BJ (cell line): Measurements from ENCODE around the gene ASPN. TPM values are rescaled to one million over a fixed set of nuclear protein-coding genes. Genes with fewer than 3 reads are reported as not detected.

Experiments
- CTCF ChIA-PET: fragments of 350-600 bp; formaldehyde crosslinking; extraction: SDS; loops from one replicate; lab custom pipeline; 2021; ENCODE audit warnings: antibody characterized with exemption, inconsistent platforms; lab: Yijun Ruan, JAX
- POLR2A ChIA-PET: fragments of 300-600 bp; sonication (Branson Sonifier 250); formaldehyde crosslinking; extraction: SDS; loops from one replicate; lab custom pipeline; 2021; ENCODE audit warnings: antibody characterized with exemption; lab: Charles Lee
- DNase-seq: peaks from one replicate; pipeline ENCODE4 v3.0.0-alpha.2; 2011; ENCODE audit warnings: low read depth
- H3K27me3 ChIP-seq: 2 replicates; pipeline ENCODE4 v1.6.0; 2011; ENCODE audit warnings: low read length; ENCODE audit not compliant: control insufficient read depth, insufficient read depth
- H3K36me3 ChIP-seq: 2 replicates; pipeline ENCODE4 v1.5.1; 2011; ENCODE audit warnings: low read length; ENCODE audit not compliant: control insufficient read depth, insufficient read depth
- H3K4me3 ChIP-seq: 2 replicates; pipeline ENCODE4 v1.5.1; 2011; ENCODE audit warnings: low read depth, mild to moderate bottlenecking, control low read depth, low read length
- polyA plus RNA-seq: library from polyadenylated mRNA; depleted of rRNA; stranded (reverse); fragments of >200 nt; gene quantifications from 2 replicates; pipeline ENCODE4 v1.2.3, GENCODE V29; 2011
- TF ChIP-seq, protein P1 (sequence below): IDR thresholded peaks from 2 replicates; pipeline ENCODE4 v1.5.1; 2011; ENCODE audit warnings: low read depth, mild to moderate bottlenecking, control low read depth, inconsistent platforms, low read length, moderate library complexity; ENCODE audit not compliant: insufficient read depth

ASPN gene
- polyA plus RNA-seq, 1 experiment = 3.4 TPM

DNA sequence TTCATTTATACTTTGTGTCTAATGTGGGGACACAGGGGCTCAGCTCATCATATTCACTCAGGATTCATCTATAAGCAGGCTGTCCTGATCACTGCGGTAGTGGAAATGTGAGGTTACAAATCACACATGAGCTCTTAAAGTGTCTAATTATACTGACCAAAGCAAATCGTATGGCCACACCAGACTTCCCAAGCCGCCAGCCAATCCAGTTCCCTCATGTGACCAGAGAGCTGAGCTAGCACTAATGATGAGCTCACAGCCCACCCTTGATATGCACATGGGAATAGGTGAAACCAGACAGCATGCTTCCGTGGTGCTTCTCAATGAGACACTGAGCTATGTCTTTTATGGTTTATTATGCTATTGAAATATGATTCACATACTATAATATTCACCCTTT, 35.9 kb upstream of the ASPN start:
- no peak overlapping the region for H3K4me3 ChIP-seq
- H3K36me3 ChIP-seq = no peaks in the 10 kb centered on the region
- ChIA-PET CTCF (interaction anchor here (1.2 to 1.8 kb wide), 3 partner anchors 10 to 116 kb away, joined by 3 to 4 read pairs (median 3); no protein-coding TSS in a partner anchor), POLR2A (no interaction called here)
- DNase-seq = no peak
- TF ChIP-seq, protein P1, sequence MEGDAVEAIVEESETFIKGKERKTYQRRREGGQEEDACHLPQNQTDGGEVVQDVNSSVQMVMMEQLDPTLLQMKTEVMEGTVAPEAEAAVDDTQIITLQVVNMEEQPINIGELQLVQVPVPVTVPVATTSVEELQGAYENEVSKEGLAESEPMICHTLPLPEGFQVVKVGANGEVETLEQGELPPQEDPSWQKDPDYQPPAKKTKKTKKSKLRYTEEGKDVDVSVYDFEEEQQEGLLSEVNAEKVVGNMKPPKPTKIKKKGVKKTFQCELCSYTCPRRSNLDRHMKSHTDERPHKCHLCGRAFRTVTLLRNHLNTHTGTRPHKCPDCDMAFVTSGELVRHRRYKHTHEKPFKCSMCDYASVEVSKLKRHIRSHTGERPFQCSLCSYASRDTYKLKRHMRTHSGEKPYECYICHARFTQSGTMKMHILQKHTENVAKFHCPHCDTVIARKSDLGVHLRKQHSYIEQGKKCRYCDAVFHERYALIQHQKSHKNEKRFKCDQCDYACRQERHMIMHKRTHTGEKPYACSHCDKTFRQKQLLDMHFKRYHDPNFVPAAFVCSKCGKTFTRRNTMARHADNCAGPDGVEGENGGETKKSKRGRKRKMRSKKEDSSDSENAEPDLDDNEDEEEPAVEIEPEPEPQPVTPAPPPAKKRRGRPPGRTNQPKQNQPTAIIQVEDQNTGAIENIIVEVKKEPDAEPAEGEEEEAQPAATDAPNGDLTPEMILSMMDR = no peak
- H3K27me3 ChIP-seq = no peaks in the 10 kb centered on the region

DNA sequence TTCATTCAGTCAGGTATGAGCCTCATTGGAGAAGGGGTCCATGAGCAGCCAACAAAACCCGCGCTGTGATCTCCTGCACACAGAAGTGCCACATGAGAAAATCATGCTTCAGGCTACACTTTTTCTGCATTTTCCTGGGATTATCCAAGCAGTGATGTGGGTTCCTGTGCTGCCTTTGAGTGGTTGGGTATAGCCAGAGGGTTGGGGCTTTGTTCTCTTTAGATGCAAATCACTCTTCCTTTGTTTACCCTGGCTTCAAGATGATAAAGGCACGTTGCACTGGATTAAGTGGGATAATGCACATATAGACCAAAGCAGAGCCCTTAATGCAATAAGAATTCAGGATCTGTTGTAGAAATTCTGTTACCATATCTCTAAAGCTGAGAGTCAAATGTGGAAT, 34.7 kb upstream of the ASPN start:
- no peaks in the 10 kb centered on the region for H3K27me3 ChIP-seq
- TF ChIP-seq, protein P1 = no peak
- ChIA-PET CTCF (interaction anchor here (1.8 kb wide), 1 partner anchor 9 kb away, joined by 5 read pairs; no protein-coding TSS in a partner anchor), POLR2A (no interaction called here)
- DNase-seq = no peak
- H3K4me3 ChIP-seq = no peak overlapping the region
- no peaks in the 10 kb centered on the region for H3K36me3 ChIP-seq

DNA sequence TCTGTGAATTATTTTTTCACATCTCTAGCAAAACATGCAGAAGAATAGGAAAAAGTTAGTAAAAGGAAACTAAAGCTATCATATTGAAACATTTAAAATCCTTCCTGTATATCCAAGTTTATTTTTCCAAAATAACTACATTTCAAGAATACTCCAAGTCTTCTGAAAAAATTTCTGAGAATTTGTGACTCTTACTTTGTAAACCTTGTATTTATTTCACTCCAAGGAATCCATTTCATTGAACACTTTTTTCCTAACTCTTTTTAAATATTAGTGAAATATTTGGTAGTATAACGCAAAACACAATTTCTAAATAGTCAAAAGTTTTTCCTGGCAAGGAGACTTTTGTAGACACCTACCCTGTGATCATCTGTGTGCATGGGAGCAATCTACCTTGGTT, 34.2 kb upstream of the ASPN start:
- Histone ChIP-seq H3K27me3 (no peaks in the 10 kb centered on the region), H3K36me3 (no peaks in the 10 kb centered on the region), H3K4me3 (no peak overlapping the region)
- ChIA-PET POLR2A (no interaction called here), CTCF (interaction anchor here (1.8 kb wide), 1 partner anchor 10 kb away, joined by 5 read pairs; no protein-coding TSS in a partner anchor)
- TF ChIP-seq, protein P1 = no peak
- DNase-seq = no peak

DNA sequence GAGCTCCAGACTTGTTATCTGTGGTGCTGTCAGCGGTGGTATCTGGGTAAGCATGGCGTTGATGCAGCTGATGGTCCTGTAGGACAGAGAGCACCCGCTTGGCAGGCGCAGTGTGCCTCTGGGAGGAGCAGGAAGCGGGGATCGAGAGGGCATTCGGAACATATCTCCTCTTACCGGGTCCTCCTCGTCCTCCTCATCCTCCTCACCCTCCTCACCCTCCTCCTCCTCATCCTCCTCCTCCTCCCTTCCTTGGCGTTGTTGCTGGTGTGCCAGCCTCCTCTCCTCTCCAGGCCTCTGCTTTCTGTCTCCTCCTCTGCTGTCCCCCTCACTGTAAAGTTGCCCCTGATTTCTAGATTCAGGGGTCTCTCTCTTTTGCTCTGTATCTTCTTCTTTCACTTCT, 32.3 kb upstream of the ASPN start:
- POLR2A ChIA-PET = no interaction called here

DNA sequence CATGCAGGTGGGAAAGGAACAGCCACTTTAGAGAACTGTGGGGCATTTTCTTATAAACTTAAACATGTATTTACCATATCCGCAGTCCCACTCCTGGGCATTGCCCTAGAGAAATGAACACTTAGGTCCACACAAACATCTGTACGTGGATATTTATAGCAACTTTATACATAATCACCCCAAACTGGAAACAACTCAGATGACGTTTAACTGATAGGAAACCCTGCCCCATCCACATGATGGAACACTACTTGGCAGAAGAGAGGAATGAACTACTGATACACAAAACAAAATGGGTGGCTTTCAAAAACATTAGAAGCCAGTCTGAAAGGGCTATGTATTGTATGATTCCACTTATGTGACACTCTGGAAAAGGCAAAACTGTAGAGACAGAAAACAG, 31.0 kb upstream of the ASPN start:
- CTCF ChIA-PET = interaction anchor here (0.7 kb wide), 1 partner anchor 98 kb away, joined by 3 read pairs; no protein-coding TSS in a partner anchor
- Histone ChIP-seq H3K27me3 (no peaks in the 10 kb centered on the region), H3K36me3 (no peaks in the 10 kb centered on the region), H3K4me3 (no peak overlapping the region)
- DNase-seq = no peak
- POLR2A ChIA-PET = no interaction called here
- TF ChIP-seq, protein P1 = no peak

More for the DNA sequence above, 32.3 kb upstream of the ASPN start:
- Histone ChIP-seq H3K27me3 (no peaks in the 10 kb centered on the region), H3K36me3 (no peaks in the 10 kb centered on the region), H3K4me3 (no peak overlapping the region)
- TF ChIP-seq, protein P1 = no peak
- CTCF ChIA-PET = no interaction called here
- DNase-seq = no peak
